Mucosa of descending colon (tissue), 3 donors: ENCODE data around the gene HMCN2. TPM values are rescaled to one million over a fixed set of nuclear protein-coding genes. Genes with fewer than 3 reads are reported as not detected.

Experiments
- ATAC-seq: fragments of 200-7000 bp; cut with Tn5 transposase; one replicate; pipeline ENCODE4 v1.9.1; 2020; ENCODE audit warnings: mild to moderate bottlenecking, moderate library complexity
- DNase-seq, 3 donors: peaks; one replicate each; pipeline ENCODE4 v3.0.0-alpha.2; 2020
- H3K36me3 ChIP-seq: fragments of 200-600 bp; one replicate; pipeline ENCODE4 v1.8.0; 2021; ENCODE audit warnings: low read depth, mild to moderate bottlenecking
- H3K4me1 ChIP-seq: fragments of 200-600 bp; one replicate; pipeline ENCODE4 v1.8.0; 2021; ENCODE audit warnings: low read depth, mild to moderate bottlenecking
- H3K4me3 ChIP-seq: fragments of 200-600 bp; one replicate; pipeline ENCODE4 v1.8.0; 2021; ENCODE audit warnings: mild to moderate bottlenecking
- H3K9me3 ChIP-seq: fragments of 200-600 bp; one replicate; pipeline ENCODE4 v1.8.0; 2021; ENCODE audit warnings: mild to moderate bottlenecking
- CTCF ChIP-seq: fragments of 200-600 bp; IDR thresholded peaks from one replicate; pipeline ENCODE4 v1.8.0; 2022; ENCODE audit warnings: antibody characterized with exemption, mild to moderate bottlenecking
- intact Hi-C, 2 donors: fragments of 100-400 bp; cut with DNase I in 1 of 2; cut with micrococcal nuclease in 1 of 2; formaldehyde crosslinking; loops; one replicate each; pipeline versions ENCODE4 v1.11.0 to v1.11.1; 2022; cut with DNase I, micrococcal nuclease
- total RNA-seq, 3 donors: library from RNA; stranded (reverse); fragmentation: NEBNext Ultra II Directional in 2 of 3; extraction: Animal tissue kit (Norgen Biotek cat#: 25700) in 2 of 3; gene quantifications; one replicate each; pipeline versions ENCODE4 v1.2.1 to v1.2.4, GENCODE V29; 2021 to 2023
- donor health status: DM: no; HTN: no; CAD: no; lungs with moderate emphysema.
- donor health status: DM: no; HTN: no; CAD: no.
- donor health status: DM: no; HTN: yes; CAD: no.

Gene HMCN2
- total RNA-seq, 3 donors from 2014 or later: 28.1 to 40.5 (median 33.2) TPM

DNA sequence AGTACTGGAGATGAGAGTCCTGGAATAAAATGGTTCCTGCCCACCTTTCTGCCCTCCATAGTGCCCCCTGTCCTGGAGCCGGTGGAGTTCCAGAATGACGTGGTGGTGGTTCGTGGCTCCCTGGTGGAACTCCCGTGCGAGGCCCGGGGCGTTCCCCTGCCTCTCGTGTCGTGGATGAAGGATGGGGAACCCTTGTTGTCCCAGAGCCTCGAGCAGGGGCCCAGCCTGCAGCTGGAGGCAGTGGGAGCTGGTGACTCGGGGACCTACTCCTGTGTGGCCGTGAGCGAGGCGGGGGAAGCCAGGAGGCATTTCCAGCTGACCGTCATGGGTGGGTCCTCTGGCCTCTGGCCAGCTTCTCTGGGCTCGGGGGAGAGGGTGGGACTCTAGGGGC lies 128.1 kb downstream of the HMCN2 start:
- TF ChIP-seq CTCF: no peak
- Histone ChIP-seq H3K4me3 (no peak overlapping the region), H3K4me1 (no peaks in the 10 kb centered on the region), H3K36me3 (no peaks in the 10 kb centered on the region), H3K9me3 (no peaks in the 10 kb centered on the region)
- DNase-seq (no peak), ATAC-seq (no peak)
- intact Hi-C loops: loop anchor here in 1 of 2 donors (10.0 kb wide), 1 partner anchor 59 kb away; no protein-coding TSS in a partner anchor

- H3K4me3 ChIP-seq: no peak overlapping the region
- no peak for TF ChIP-seq CTCF
- ATAC-seq (no peak), DNase-seq (no peak)
- no peaks in the 10 kb centered on the region for H3K9me3 ChIP-seq
- H3K4me1 ChIP-seq: no peaks in the 10 kb centered on the region
- no peaks in the 10 kb centered on the region for H3K36me3 ChIP-seq
- intact Hi-C loops: loop anchor here in 1 of 2 donors (10.0 kb wide), 1 partner anchor 60 kb away; no protein-coding TSS in a partner anchor
Measured at GRCh38 chr9:130394320-130394719, 128.8 kb downstream of the HMCN2 start.

DNA sequence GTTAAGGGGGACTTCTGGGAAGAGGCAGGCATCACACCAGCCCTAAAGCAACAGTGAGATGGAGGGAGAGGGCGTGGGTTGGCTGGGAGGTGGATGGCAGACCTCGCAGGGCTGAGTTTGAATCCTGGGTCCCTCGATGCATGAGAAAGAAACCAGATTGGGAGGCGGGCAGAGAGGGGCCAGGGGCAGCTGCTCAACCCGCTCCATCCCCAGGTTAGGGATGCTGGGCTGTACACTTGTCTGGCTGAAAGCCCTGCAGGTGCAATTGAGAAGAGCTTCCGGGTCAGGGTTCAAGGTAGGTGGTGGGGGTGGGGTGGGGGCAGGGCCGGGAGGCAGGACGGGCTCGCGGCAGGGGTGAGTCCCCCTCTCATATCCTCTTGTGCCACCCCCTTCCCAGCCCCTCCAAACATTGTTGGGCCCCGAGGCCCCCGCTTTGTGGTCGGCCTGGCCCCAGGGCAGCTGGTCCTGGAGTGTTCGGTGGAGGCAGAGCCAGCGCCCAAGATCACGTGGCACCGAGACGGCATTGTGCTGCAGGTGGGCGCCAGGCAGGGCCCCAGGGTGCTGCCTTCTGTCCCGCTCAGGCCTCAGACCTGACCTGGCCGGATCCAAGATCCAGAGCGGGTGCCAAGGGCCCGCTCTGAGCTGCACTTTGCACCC lies 129.4 kb downstream of the HMCN2 start:
- no peaks in the 10 kb centered on the region for H3K4me1 ChIP-seq
- ATAC-seq: no peak
- no peaks in the 10 kb centered on the region for H3K36me3 ChIP-seq
- H3K4me3 ChIP-seq: no peak overlapping the region
- H3K9me3 ChIP-seq: no peaks in the 10 kb centered on the region
- intact Hi-C loops: loop anchor here in 1 of 2 donors (10.0 kb wide), 1 partner anchor 60 kb away; no protein-coding TSS in a partner anchor
- no peak for TF ChIP-seq CTCF
- no peak for DNase-seq

GRCh38 chr9:130395810-130396435 lies 130.4 kb downstream of the HMCN2 start:
- H3K9me3 ChIP-seq: no peaks in the 10 kb centered on the region
- DNase-seq (no peak), ATAC-seq (no peak)
- no peak for TF ChIP-seq CTCF
- H3K4me3 ChIP-seq: no peak overlapping the region
- H3K36me3 ChIP-seq: no peaks in the 10 kb centered on the region
- intact Hi-C loops: loop anchor here in 1 of 2 donors (10.0 kb wide), 1 partner anchor 61 kb away; no protein-coding TSS in a partner anchor
- H3K4me1 ChIP-seq: no peaks in the 10 kb centered on the region

DNA sequence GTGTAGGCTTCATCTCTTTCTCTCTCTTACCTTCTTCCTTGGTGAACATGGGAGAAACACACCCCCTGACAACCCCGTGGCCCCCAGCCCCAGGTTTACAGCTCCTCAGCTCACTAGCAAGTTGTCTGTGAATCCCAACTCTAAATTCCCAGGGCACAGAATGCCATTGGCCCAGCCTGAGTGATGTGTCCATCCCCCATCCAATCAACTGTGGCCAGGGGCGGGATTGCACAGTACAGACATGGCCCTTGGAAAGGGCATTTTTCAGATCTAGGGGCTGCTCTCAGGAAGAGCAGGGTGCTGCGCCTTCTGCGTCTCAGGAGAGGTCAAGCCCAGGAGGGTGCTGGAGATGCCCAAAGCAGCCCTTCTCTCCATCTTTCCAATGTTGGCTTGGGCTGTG lies 131.0 kb downstream of the HMCN2 start:
- intact Hi-C loops: loop anchor here in 1 of 2 donors (10.0 kb wide), 1 partner anchor 62 kb away; no protein-coding TSS in a partner anchor
- Histone ChIP-seq H3K9me3 (no peaks in the 10 kb centered on the region), H3K4me1 (no peaks in the 10 kb centered on the region), H3K4me3 (no peak overlapping the region), H3K36me3 (no peaks in the 10 kb centered on the region)
- TF ChIP-seq CTCF: no peak
- ATAC-seq: no peak
- DNase-seq: no peak
